Fibroblast of mammary gland (primary cell): ENCODE measurements around the gene IL1RAPL2.
A peak's percentile ranks its signal among the peaks of the same experiment; 100 is the strongest.

Experiments
- DNase-seq: peaks from one replicate; pipeline ENCODE4 v3.0.0-alpha.2; 2010; ENCODE audit warnings: low read depth
- H3K4me3 ChIP-seq: 2 replicates; pipeline ENCODE4 v1.5.1; 2011; ENCODE audit warnings: low read depth, mild to moderate bottlenecking, low read length, moderate library complexity; ENCODE audit not compliant: control insufficient read depth
- TF ChIP-seq, protein P1 (sequence below): conservative IDR thresholded peaks from 2 replicates; pipeline ENCODE4 v1.5.1; 2011; ENCODE audit warnings: low read depth, low read length, inconsistent platforms; ENCODE audit not compliant: control insufficient read depth, insufficient read depth

Gene IL1RAPL2

DNA sequence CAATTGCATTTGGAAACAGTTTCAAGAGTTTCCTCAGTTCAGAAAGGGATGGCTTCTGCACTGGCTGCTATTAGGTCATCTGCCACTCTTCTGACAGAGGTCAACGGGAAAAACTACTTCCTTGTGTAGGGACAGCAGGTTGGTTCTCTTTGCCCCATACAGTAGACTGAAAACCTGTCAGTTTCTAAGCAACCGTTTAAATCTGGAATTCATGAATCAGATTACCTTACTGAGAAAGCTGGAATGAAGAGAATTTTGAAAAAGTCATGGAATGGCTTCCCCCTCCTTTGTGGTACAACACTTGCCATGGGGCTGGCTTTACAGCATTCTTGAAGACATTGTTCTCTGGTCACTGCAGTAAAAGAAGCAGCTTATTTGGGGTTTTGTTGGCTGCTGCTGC, 240.3 kb downstream of the IL1RAPL2 start:
- TF ChIP-seq, protein P1, sequence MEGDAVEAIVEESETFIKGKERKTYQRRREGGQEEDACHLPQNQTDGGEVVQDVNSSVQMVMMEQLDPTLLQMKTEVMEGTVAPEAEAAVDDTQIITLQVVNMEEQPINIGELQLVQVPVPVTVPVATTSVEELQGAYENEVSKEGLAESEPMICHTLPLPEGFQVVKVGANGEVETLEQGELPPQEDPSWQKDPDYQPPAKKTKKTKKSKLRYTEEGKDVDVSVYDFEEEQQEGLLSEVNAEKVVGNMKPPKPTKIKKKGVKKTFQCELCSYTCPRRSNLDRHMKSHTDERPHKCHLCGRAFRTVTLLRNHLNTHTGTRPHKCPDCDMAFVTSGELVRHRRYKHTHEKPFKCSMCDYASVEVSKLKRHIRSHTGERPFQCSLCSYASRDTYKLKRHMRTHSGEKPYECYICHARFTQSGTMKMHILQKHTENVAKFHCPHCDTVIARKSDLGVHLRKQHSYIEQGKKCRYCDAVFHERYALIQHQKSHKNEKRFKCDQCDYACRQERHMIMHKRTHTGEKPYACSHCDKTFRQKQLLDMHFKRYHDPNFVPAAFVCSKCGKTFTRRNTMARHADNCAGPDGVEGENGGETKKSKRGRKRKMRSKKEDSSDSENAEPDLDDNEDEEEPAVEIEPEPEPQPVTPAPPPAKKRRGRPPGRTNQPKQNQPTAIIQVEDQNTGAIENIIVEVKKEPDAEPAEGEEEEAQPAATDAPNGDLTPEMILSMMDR, result no peak
- no peak for DNase-seq

DNA sequence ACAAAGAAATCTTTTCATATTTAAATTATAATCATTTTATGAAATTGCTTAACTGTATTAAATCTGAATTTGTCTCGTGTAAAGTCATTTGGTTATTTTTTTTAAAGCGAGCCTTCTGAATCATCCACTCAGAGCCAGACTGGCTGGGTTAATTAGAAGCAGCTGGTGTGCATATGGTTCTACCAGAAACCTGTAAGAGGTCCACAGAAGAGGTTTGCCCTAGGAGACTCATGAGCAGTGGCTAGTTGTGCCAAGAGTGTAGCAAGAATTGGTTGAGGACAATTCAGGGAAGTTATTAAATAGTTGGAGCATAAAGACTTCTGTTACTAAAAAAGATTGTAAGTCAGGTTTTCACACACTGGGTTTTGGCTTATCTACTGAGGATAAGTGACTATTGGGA, 267.4 kb downstream of the IL1RAPL2 start:
- no peak overlapping the region for H3K4me3 ChIP-seq
- DNase-seq, result peak; percentile 87
- TF ChIP-seq, protein P1, result no peak

More for the DNA sequence above, 240.3 kb downstream of the IL1RAPL2 start:
- no peak overlapping the region for H3K4me3 ChIP-seq

DNA sequence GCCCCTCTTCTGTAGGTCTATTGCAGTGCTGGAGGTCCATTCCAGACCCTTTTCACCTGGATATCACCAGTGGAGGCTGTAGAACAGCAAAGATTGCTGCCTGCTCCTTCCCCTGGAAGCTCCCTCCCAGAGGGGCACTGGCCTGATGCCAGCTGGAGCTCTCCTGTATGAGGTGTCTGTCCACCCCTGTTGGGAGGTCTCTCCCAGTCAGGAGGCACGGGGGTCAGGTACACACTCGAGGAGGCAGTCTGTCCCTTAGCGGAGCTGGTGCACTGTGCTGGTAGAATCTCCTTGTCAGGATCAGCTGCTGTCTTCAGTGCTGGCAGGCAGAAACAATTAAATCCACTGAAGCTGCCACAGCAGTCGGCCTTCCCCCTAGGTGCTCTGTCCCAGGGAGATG, 276.6 kb downstream of the IL1RAPL2 start:
- DNase-seq, result no peak
- TF ChIP-seq, protein P1, result no peak
- H3K4me3 ChIP-seq, result no peak overlapping the region

DNA sequence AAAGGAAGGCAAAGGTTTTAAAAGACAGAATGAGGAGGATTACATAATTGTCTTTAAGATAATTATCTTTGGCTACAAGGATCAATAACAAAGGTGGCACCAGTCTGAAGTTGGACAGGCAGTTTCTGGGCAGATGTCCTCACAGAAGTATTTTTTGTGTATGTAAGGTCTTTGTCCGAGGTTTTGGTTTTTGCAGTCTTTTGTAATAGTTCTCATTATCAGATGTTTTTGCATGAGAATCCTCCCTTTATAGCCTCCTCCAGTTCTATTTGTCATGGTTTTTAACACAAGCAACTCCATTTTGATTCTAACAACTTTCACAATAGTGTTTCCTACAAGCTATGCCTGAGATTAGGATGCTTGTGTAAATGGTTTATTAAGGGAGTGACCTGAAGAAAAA, 286.2 kb downstream of the IL1RAPL2 start:
- no peak overlapping the region for H3K4me3 ChIP-seq
- TF ChIP-seq, protein P1, result no peak
- no peak for DNase-seq

DNA sequence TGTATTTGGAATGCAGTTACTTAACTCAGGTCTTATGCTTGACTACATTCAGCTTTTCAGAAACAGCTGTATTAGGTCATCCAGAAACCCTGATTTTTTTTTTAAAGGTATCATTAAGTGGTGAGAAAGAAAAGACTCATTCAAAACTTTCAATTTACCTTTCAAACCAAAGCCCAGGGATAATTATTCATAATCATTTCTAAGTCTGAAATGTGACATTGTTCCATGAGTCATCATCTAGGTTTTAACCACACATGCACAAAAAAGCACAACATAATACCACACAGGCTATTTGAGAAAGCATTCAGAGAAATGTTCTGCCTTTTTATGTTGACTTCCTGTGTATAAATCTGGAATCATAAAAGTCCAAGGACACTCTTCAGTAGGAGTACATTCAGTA, 288.2 kb downstream of the IL1RAPL2 start:
- peak; percentile 70 for DNase-seq
- no peak overlapping the region for H3K4me3 ChIP-seq
- TF ChIP-seq, protein P1, result no peak

DNA sequence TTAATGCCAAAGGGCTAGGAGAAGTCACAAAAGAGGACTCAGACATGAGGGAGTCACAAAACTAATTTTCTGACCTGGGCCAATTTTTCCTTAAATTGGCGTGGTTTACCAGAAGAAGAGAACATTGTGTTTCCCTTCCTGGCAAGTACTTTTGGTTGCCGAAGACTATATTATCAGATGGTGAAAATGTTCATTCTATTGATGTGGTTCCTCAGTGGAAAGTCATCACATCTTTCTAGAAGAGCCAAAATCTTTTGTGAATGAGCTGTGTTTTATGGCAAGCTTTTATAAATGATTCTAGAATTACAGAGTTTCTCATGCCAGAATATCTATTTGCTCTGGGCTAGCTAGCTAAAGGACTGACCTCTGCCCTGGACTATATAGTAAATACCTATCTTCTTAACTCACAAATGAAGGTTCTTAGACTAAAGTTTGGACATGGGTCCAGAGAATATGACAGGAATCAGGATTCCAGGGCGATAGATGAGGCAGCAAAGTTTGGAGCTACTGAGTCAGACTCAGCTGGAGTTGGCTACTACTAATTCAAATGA, 288.9 kb downstream of the IL1RAPL2 start:
- no peak overlapping the region for H3K4me3 ChIP-seq
- peak; percentile 79 for DNase-seq
- TF ChIP-seq, protein P1, result no peak

DNA sequence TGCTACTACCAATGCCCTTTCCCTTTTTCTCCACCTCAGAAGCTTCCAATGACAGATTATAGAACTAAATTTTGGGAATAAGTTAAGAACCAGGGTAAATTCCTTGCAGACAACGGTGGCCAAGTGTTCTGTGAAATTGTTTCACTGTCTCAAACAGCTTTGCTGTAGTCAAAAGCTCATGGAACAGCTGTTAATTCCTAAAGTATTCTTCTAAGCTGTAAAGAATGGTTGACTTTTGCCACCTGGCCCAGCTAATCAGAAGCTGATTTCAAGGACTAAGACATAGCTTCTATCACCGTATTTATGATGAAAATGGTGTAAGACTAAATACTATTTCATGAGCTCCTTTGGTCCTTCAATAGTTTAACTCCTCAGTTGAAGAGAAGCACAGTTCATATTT, 297.5 kb downstream of the IL1RAPL2 start:
- DNase-seq, result no peak
- H3K4me3 ChIP-seq, result no peak overlapping the region
- TF ChIP-seq, protein P1, result no peak
